Mesodermal cell (in vitro differentiated cells): ENCODE data around the gene PSG1.
"Not testable (repeated sequence)": the region's sequence is repeated elsewhere in the genome, so short reads cannot be mapped to it uniquely, and the experiment has no call there.

Experiments used
- H3K27ac ChIP-seq: 2 replicates; pipeline ENCODE4 v1.7.0; 2013; ENCODE audit warnings: mild to moderate bottlenecking, low read depth, low read length, moderate library complexity; ENCODE audit not compliant: severe bottlenecking
- H3K36me3 ChIP-seq: 2 replicates; pipeline ENCODE4 v1.7.1; 2013; ENCODE audit warnings: mild to moderate bottlenecking, low read length, moderate library complexity; ENCODE audit not compliant: control insufficient read depth, insufficient read depth
- H3K4me1 ChIP-seq: one replicate; pipeline ENCODE4 v1.7.1; 2013; ENCODE audit warnings: mild to moderate bottlenecking, low read length; ENCODE audit not compliant: insufficient read depth, control insufficient read depth, poor library complexity, severe bottlenecking
- H3K4me3 ChIP-seq: 2 replicates; pipeline ENCODE4 v1.7.0; 2013; ENCODE audit warnings: low read length, control low read depth, mild to moderate bottlenecking; ENCODE audit not compliant: insufficient read depth, poor library complexity, severe bottlenecking; ENCODE audit errors: extremely low read depth
- H3K9me3 ChIP-seq: 2 replicates; pipeline ENCODE4 v1.7.1; 2013; ENCODE audit warnings: mild to moderate bottlenecking, low read length, moderate library complexity; ENCODE audit not compliant: control insufficient read depth
- WGBS, 2 experiments: methylation state at CpG; one replicate each; pipeline ENCODE4 v1.1.5; 2013; ENCODE audit warnings: missing lambda C conversion rate in 2 of 2; ENCODE audit not compliant: insufficient coverage in 2 of 2; 5-methylcytosine and 5-hydroxymethylcytosine counted together

Gene PSG1

GRCh38 chr19:42912941-42913340, 33.4 kb upstream of the PSG1 start:
- not testable (repeated sequence) for H3K4me3 ChIP-seq, H3K4me1 ChIP-seq, H3K9me3 ChIP-seq, H3K27ac ChIP-seq, H3K36me3 ChIP-seq
- 87 to 88% methylated on average over 2 to 4 of the region's 4 CpGs for WGBS, 2 experiments

GRCh38 chr19:42911731-42912130, 32.2 kb upstream of the PSG1 start:
- H3K4me1 ChIP-seq, H3K36me3 ChIP-seq, H3K9me3 ChIP-seq, H3K27ac ChIP-seq, H3K4me3 ChIP-seq: not testable (repeated sequence)
- 78 to 100% methylated on average over 1 to 4 of the region's 5 CpGs for WGBS, 2 experiments

- H3K27ac ChIP-seq, H3K4me3 ChIP-seq, H3K9me3 ChIP-seq, H3K36me3 ChIP-seq, H3K4me1 ChIP-seq: not testable (repeated sequence)
- 63 to 77% methylated on average over 2 to 3 of the region's 5 CpGs for WGBS, 2 experiments
Measured at GRCh38 chr19:42906162-42906561, 26.6 kb upstream of the PSG1 start.

GRCh38 chr19:42900561-42900960, 21.0 kb upstream of the PSG1 start:
- H3K4me3 ChIP-seq, H3K27ac ChIP-seq, H3K9me3 ChIP-seq, H3K36me3 ChIP-seq: not testable (repeated sequence)
- H3K4me1 ChIP-seq = peaks cover 13% of the 10 kb centered on the region
- WGBS, 2 experiments = 93 to 96% methylated on average over 2 to 3 of the region's 4 CpGs

GRCh38 chr19:42899674-42900073, 20.2 kb upstream of the PSG1 start:
- not testable (repeated sequence) for H3K4me3 ChIP-seq, H3K27ac ChIP-seq, H3K9me3 ChIP-seq, H3K36me3 ChIP-seq
- peaks cover 13% of the 10 kb centered on the region for H3K4me1 ChIP-seq
- WGBS, 2 experiments = 84 to 95% methylated on average over 10 to 11 of the region's 12 CpGs

- no CpG with 5 or more reads among the region's 1 CpG for WGBS, 2 experiments
- H3K9me3 ChIP-seq, H3K4me3 ChIP-seq, H3K36me3 ChIP-seq: not testable (repeated sequence)
- Histone ChIP-seq H3K4me1 (peaks cover 13% of the 10 kb centered on the region), H3K27ac (peak overlapping the region; percentile 66)
Measured at GRCh38 chr19:42899110-42899509, 19.6 kb upstream of the PSG1 start.

GRCh38 chr19:42898656-42899055, 19.1 kb upstream of the PSG1 start:
- H3K36me3 ChIP-seq, H3K9me3 ChIP-seq, H3K4me3 ChIP-seq: not testable (repeated sequence)
- WGBS, 2 experiments = no CpG with 5 or more reads among the region's 1 CpG
- H3K4me1 ChIP-seq = peaks cover 13% of the 10 kb centered on the region
- H3K27ac ChIP-seq = peak overlapping the region; percentile 66

GRCh38 chr19:42897729-42898128, 18.2 kb upstream of the PSG1 start:
- H3K27ac ChIP-seq = not testable (repeated sequence)
- no CpG with 5 or more reads among the region's 1 CpG for WGBS, 2 experiments

GRCh38 chr19:42890446-42890845, 10.9 kb upstream of the PSG1 start:
- not testable (repeated sequence) for H3K36me3 ChIP-seq, H3K27ac ChIP-seq, H3K4me3 ChIP-seq, H3K4me1 ChIP-seq
- H3K9me3 ChIP-seq = peaks cover 12% of the 10 kb centered on the region
- 64 to 82% methylated on average over 5 of the region's 7 CpGs for WGBS, 2 experiments

More at GRCh38 chr19:42897729-42898128, 18.2 kb upstream of the PSG1 start:
- not testable (repeated sequence) for H3K36me3 ChIP-seq, H3K4me3 ChIP-seq, H3K9me3 ChIP-seq
- peaks cover 13% of the 10 kb centered on the region for H3K4me1 ChIP-seq

- H3K4me3 ChIP-seq, H3K36me3 ChIP-seq, H3K27ac ChIP-seq, H3K4me1 ChIP-seq: not testable (repeated sequence)
- peaks cover 12% of the 10 kb centered on the region for H3K9me3 ChIP-seq
Measured at GRCh38 chr19:42887876-42888445, 8.4 kb upstream of the PSG1 start.

- WGBS, 2 experiments = no CpG with 5 or more reads among the region's 2 CpGs
- not testable (repeated sequence) for H3K4me3 ChIP-seq, H3K9me3 ChIP-seq, H3K4me1 ChIP-seq, H3K27ac ChIP-seq, H3K36me3 ChIP-seq
Measured at GRCh38 chr19:42882730-42883129, 3.2 kb upstream of the PSG1 start.
